K562 (cell line): ENCODE measurements around the gene ABCB6. TPM values are rescaled to one million over a fixed set of nuclear protein-coding genes. Genes with fewer than 3 reads are reported as not detected.

ENCODE experiments used
- ATF1 ChIP-seq, 2 experiments: fragments of 450-650 bp in 1 of 2; IDR thresholded peaks; 2 replicates each; pipeline ENCODE4 v1.6.1; 2016; ENCODE audit warnings: missing compliant biosample characterization in 1 of 2, missing genetic modification characterization in 1 of 2
- C11orf30 ChIP-seq: fragments of 450-650 bp; IDR thresholded peaks from 2 replicates; pipeline ENCODE4 v1.6.1; 2016; ENCODE audit warnings: low read depth, mild to moderate bottlenecking
- CREM ChIP-seq: IDR thresholded peaks from 2 replicates; pipeline ENCODE4 v1.6.1; 2014; ENCODE audit warnings: antibody characterized with exemption, low read depth
- FOSL1 ChIP-seq: fragments of 200-800 bp; sonication (Bioruptor generic); conservative IDR thresholded peaks from 2 replicates; pipeline ENCODE4 v1.6.1; 2016; ENCODE audit warnings: missing genetic modification characterization, missing compliant biosample characterization
- FOXP1 ChIP-seq: sonication (generic); formaldehyde crosslinking; IDR thresholded peaks from 2 replicates; pipeline ENCODE4 v1.8.0; 2022; ENCODE audit warnings: mild to moderate bottlenecking, missing genetic modification reagents
- IFI16 ChIP-seq: fragments of 250-450 bp; sonication (Bioruptor Pico); IDR thresholded peaks from 2 replicates; pipeline ENCODE4 v2.1.2; 2022; ENCODE audit warnings: mild to moderate bottlenecking, inconsistent platforms
- KLF16 ChIP-seq: IDR thresholded peaks from 2 replicates; pipeline ENCODE4 v1.6.1; 2016; ENCODE audit warnings: antibody characterized with exemption
- TAF15 ChIP-seq: fragments of 200-400 bp; formaldehyde crosslinking; IDR thresholded peaks from 2 replicates; pipeline ENCODE4 v1.6.1; 2017; ENCODE audit warnings: mild to moderate bottlenecking, low read depth, low read length, moderate library complexity
- U2AF2 ChIP-seq: fragments of 200-400 bp; formaldehyde crosslinking; optimal IDR thresholded peaks from 2 replicates; pipeline ENCODE3; 2017; ENCODE audit warnings: low read depth, mild to moderate bottlenecking, low read length
- ZNF436 ChIP-seq: fragments of 250-450, 450-650 bp; sonication (Bioruptor Pico); formaldehyde crosslinking; IDR thresholded peaks from 2 replicates; pipeline ENCODE4 v1.7.0; 2020; ENCODE audit warnings: mild to moderate bottlenecking
- ZNF592 ChIP-seq: fragments of 450-650 bp; IDR thresholded peaks from 2 replicates; pipeline ENCODE4 v1.6.1; 2017; ENCODE audit warnings: antibody characterized with exemption, mild to moderate bottlenecking
- ZNF644 ChIP-seq: fragments of 200-800 bp; sonication (Bioruptor generic); IDR thresholded peaks from 2 replicates; pipeline ENCODE4 v1.6.1; 2016; ENCODE audit warnings: low read depth, missing genetic modification characterization, missing compliant biosample characterization
- polyA plus RNA-seq, 8 experiments: library from polyadenylated mRNA; depleted of rRNA in 4 of 8; stranded (reverse) in 5 of 8; unstranded in 3 of 8; fragments of >200 nt; fragmentation: Nextera tagmentation in 2 of 8; fragmentation: Illumina TruSeq in 1 of 8; extraction: Ambion mirVana in 2 of 8; extraction: Trizol in 1 of 8; gene quantifications; 2 replicates each; pipeline versions ENCODE4 v1.2.1 to v1.2.3, GENCODE V29; 2011 to 2014; ENCODE audit warnings: inconsistent platforms in 1 of 8, missing spikeins in 1 of 8
- total RNA-seq, 7 experiments: library from RNA; depleted of rRNA in 6 of 7; stranded (reverse); fragments of >200 nt in 6 of 7; fragmentation: Illumina TruSeq in 2 of 7; extraction: Trizol in 2 of 7; gene quantifications; 2 replicates each; pipeline versions ENCODE4 v1.2.1 to v1.2.3, GENCODE V29; 2011 to 2021; ENCODE audit warnings: low replicate concordance in 1 of 7
- TF ChIP-seq, protein P1 (sequence below): sonication (generic); formaldehyde crosslinking; IDR thresholded peaks from 2 replicates; pipeline ENCODE4 v1.8.0; 2022; ENCODE audit warnings: mild to moderate bottlenecking, missing genetic modification reagents
- TF ChIP-seq, protein P2 (sequence below): fragments of 250-450 bp; sonication (Bioruptor Pico); IDR thresholded peaks from 2 replicates; pipeline ENCODE4 v1.5.0; 2020; ENCODE audit warnings: mild to moderate bottlenecking

ABCB6 gene
- total and polyA plus RNA-seq, 9 of the 15 experiments (the other 6 are each of a cell fraction or from before 2014, with no cell fraction given): 3.7 to 29.8 (median 16.8) TPM

GRCh38 chr2:219229305-219230058, 10.7 kb upstream of the ABCB6 start, which contains the start of the genes ANKZF1 and ATG9A (continued):
- TF ChIP-seq ZNF644 (tag) (peak; percentile 91), IFI16 (CRISPR knock-in tag) (no peak), TAF15 (no peak), ZNF436 (CRISPR knock-in tag) (no peak), ATF1 (CRISPR knock-in tag; IDR thresholded peaks at IDR 0.05) (peak; percentile 42; the same call in 1 of the 2 replicates), ATF1 (tag; IDR thresholded peaks at IDR 0.05) (peak; percentile 89), CREM (peak; percentile 93), C11orf30 (peak; percentile 55), ZNF592 (no peak), FOSL1 (peak; percentile 43), FOXP1 (no peak), KLF16 (0 out of 2 replicates have a peak, but pooled peaks have one; percentile 62), U2AF2 (no peak)
- TF ChIP-seq, protein P1, sequence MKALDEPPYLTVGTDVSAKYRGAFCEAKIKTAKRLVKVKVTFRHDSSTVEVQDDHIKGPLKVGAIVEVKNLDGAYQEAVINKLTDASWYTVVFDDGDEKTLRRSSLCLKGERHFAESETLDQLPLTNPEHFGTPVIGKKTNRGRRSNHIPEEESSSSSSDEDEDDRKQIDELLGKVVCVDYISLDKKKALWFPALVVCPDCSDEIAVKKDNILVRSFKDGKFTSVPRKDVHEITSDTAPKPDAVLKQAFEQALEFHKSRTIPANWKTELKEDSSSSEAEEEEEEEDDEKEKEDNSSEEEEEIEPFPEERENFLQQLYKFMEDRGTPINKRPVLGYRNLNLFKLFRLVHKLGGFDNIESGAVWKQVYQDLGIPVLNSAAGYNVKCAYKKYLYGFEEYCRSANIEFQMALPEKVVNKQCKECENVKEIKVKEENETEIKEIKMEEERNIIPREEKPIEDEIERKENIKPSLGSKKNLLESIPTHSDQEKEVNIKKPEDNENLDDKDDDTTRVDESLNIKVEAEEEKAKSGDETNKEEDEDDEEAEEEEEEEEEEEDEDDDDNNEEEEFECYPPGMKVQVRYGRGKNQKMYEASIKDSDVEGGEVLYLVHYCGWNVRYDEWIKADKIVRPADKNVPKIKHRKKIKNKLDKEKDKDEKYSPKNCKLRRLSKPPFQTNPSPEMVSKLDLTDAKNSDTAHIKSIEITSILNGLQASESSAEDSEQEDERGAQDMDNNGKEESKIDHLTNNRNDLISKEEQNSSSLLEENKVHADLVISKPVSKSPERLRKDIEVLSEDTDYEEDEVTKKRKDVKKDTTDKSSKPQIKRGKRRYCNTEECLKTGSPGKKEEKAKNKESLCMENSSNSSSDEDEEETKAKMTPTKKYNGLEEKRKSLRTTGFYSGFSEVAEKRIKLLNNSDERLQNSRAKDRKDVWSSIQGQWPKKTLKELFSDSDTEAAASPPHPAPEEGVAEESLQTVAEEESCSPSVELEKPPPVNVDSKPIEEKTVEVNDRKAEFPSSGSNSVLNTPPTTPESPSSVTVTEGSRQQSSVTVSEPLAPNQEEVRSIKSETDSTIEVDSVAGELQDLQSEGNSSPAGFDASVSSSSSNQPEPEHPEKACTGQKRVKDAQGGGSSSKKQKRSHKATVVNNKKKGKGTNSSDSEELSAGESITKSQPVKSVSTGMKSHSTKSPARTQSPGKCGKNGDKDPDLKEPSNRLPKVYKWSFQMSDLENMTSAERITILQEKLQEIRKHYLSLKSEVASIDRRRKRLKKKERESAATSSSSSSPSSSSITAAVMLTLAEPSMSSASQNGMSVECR (CRISPR knock-in tag): peak; percentile 59
- TF ChIP-seq, protein P2, sequence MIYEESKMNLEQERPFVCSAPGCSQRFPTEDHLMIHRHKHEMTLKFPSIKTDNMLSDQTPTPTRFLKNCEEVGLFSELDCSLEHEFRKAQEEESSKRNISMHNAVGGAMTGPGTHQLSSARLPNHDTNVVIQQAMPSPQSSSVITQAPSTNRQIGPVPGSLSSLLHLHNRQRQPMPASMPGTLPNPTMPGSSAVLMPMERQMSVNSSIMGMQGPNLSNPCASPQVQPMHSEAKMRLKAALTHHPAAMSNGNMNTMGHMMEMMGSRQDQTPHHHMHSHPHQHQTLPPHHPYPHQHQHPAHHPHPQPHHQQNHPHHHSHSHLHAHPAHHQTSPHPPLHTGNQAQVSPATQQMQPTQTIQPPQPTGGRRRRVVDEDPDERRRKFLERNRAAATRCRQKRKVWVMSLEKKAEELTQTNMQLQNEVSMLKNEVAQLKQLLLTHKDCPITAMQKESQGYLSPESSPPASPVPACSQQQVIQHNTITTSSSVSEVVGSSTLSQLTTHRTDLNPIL (CRISPR knock-in tag): no peak
